H9 (cell line): ENCODE measurements around the gene GPATCH1. TPM values are rescaled to one million over a fixed set of nuclear protein-coding genes. Genes with fewer than 3 reads are reported as not detected.

Source experiments
- DNase-seq: peaks from one replicate; pipeline ENCODE4 v3.0.0-alpha.2; 2017
- H2AFZ ChIP-seq: one replicate; pipeline ENCODE4 v1.6.1; 2013; ENCODE audit warnings: mild to moderate bottlenecking, low read length, control low read depth, moderate library complexity
- H2AK5ac ChIP-seq: 2 replicates; pipeline ENCODE4 v1.6.1; 2013; ENCODE audit warnings: low read length, control low read depth, mixed read lengths; ENCODE audit not compliant: insufficient read length
- H2BK120ac ChIP-seq: one replicate; pipeline ENCODE4 v1.6.1; 2013; ENCODE audit warnings: low read depth, mild to moderate bottlenecking, low read length, control low read depth, inconsistent platforms; ENCODE audit not compliant: poor library complexity, severe bottlenecking
- H2BK12ac ChIP-seq: 2 replicates; pipeline ENCODE4 v1.6.1; 2013; ENCODE audit warnings: low read length, control low read depth, mixed read lengths, low read depth; ENCODE audit not compliant: insufficient read length
- H2BK15ac ChIP-seq: 2 replicates; pipeline ENCODE4 v1.6.1; 2013; ENCODE audit warnings: low read depth, low read length, control low read depth
- H2BK20ac ChIP-seq: one replicate; pipeline ENCODE4 v1.6.1; 2013; ENCODE audit warnings: low read depth, mild to moderate bottlenecking, low read length, control low read depth, inconsistent platforms; ENCODE audit not compliant: poor library complexity, severe bottlenecking
- H2BK5ac ChIP-seq: 2 replicates; pipeline ENCODE4 v1.6.1; 2013; ENCODE audit warnings: low read length, control low read depth, mixed read lengths; ENCODE audit not compliant: insufficient read length
- H3K14ac ChIP-seq: 2 replicates; pipeline ENCODE4 v1.6.1; 2013; ENCODE audit warnings: low read length, control low read depth; ENCODE audit not compliant: insufficient read depth
- H3K18ac ChIP-seq: 2 replicates; pipeline ENCODE4 v1.6.1; 2013; ENCODE audit warnings: low read depth, mild to moderate bottlenecking, mixed read lengths, low read length, control low read depth; ENCODE audit not compliant: insufficient read length
- H3K23ac ChIP-seq: 2 replicates; pipeline ENCODE4 v1.6.1; 2013; ENCODE audit warnings: low read length, control low read depth, mixed read lengths, low read depth; ENCODE audit not compliant: insufficient read length
- H3K23me2 ChIP-seq: 2 replicates; pipeline ENCODE4 v1.6.1; 2013; ENCODE audit warnings: low read depth, mild to moderate bottlenecking, mixed read lengths, low read length, control low read depth; ENCODE audit not compliant: insufficient read length, poor library complexity, severe bottlenecking
- H3K27ac ChIP-seq: 2 replicates; pipeline ENCODE4 v1.5.1; 2013; ENCODE audit warnings: low read length, control low read depth, mixed read lengths, low read depth; ENCODE audit not compliant: insufficient read length
- H3K27me3 ChIP-seq: 2 replicates; pipeline ENCODE4 v1.6.1; 2013; ENCODE audit warnings: low read length, control low read depth, inconsistent platforms; ENCODE audit not compliant: insufficient read depth
- H3K4ac ChIP-seq: 2 replicates; pipeline ENCODE4 v1.6.1; 2013; ENCODE audit warnings: low read depth, mild to moderate bottlenecking, control low read depth, inconsistent platforms, low read length, moderate library complexity
- H3K4me1 ChIP-seq: 2 replicates; pipeline ENCODE4 v1.6.1; 2013; ENCODE audit warnings: low read length, control low read depth, inconsistent platforms; ENCODE audit not compliant: insufficient read depth
- H3K4me2 ChIP-seq: 2 replicates; pipeline ENCODE4 v1.6.1; 2013; ENCODE audit warnings: low read length, control low read depth, mixed read lengths; ENCODE audit not compliant: insufficient read length, insufficient read depth
- H3K56ac ChIP-seq: 2 replicates; pipeline ENCODE4 v1.6.1; 2013; ENCODE audit warnings: low read depth, mild to moderate bottlenecking, mixed read lengths, low read length, control low read depth; ENCODE audit not compliant: insufficient read length
- H3K79me1 ChIP-seq: 2 replicates; pipeline ENCODE4 v1.6.1; 2013; ENCODE audit warnings: low read depth, mild to moderate bottlenecking, moderate library complexity, low read length, control low read depth, inconsistent platforms; ENCODE audit not compliant: insufficient read depth, poor library complexity, severe bottlenecking
- H3K79me2 ChIP-seq: 2 replicates; pipeline ENCODE4 v1.6.1; 2013; ENCODE audit warnings: low read length, control low read depth, inconsistent platforms; ENCODE audit not compliant: insufficient read depth
- H3K9ac ChIP-seq: 2 replicates; pipeline ENCODE4 v1.6.1; 2013; ENCODE audit warnings: low read length, control low read depth, mixed read lengths; ENCODE audit not compliant: insufficient read length; ENCODE audit errors: extremely low read depth
- H3K9me3 ChIP-seq: one replicate; pipeline ENCODE4 v1.6.1; 2013; ENCODE audit warnings: low read depth, low read length, inconsistent platforms; ENCODE audit not compliant: control insufficient read depth
- H3T11ph ChIP-seq: one replicate; pipeline ENCODE4 v1.6.1; 2013; ENCODE audit warnings: mild to moderate bottlenecking, low read length, control low read depth, inconsistent platforms
- H4K20me1 ChIP-seq: one replicate; pipeline ENCODE4 v1.6.1; 2013; ENCODE audit not compliant: control insufficient read depth, insufficient read length, insufficient read depth
- H4K5ac ChIP-seq: 2 replicates; pipeline ENCODE4 v1.6.1; 2013; ENCODE audit warnings: low read depth, mild to moderate bottlenecking, mixed read lengths, low read length, control low read depth; ENCODE audit not compliant: insufficient read length
- H4K8ac ChIP-seq: replicated peaks from 2 replicates; pipeline ENCODE4 v1.6.1; 2013; ENCODE audit warnings: low read length, control low read depth, mixed read lengths, low read depth; ENCODE audit not compliant: insufficient read length
- H4K91ac ChIP-seq: 2 replicates; pipeline ENCODE4 v1.6.1; 2013; ENCODE audit warnings: low read depth, mild to moderate bottlenecking, moderate library complexity, mixed read lengths, low read length, control low read depth; ENCODE audit not compliant: insufficient read length
- H3K27ac Mint-ChIP-seq, 3 experiments: 2 replicates in 2 of 3; 3 replicates in 1 of 3; pipeline ENCODE4 v1.8.0; 2020 to 2021; ENCODE audit warnings: mixed read lengths in 3 of 3, mild to moderate bottlenecking in 1 of 3, moderate library complexity in 1 of 3
- H3K27me3 Mint-ChIP-seq: 2 replicates; pipeline ENCODE4 v1.8.0; 2021; ENCODE audit warnings: low read depth, mild to moderate bottlenecking, moderate library complexity, mixed read lengths
- H3K36me3 Mint-ChIP-seq, 3 experiments: 2 replicates in 2 of 3; 3 replicates in 1 of 3; pipeline ENCODE4 v1.8.0; 2020 to 2021; ENCODE audit warnings: low read depth in 3 of 3, mixed read lengths in 3 of 3; ENCODE audit not compliant: insufficient read depth in 1 of 3
- H3K4me1 Mint-ChIP-seq, 2 experiments: 2 replicates each; pipeline ENCODE4 v1.8.0; 2020; ENCODE audit warnings: mixed read lengths in 2 of 2
- H3K4me3 Mint-ChIP-seq, 2 experiments: 2 replicates in 1 of 2; 3 replicates in 1 of 2; pipeline ENCODE4 v1.8.0; 2020 to 2021; ENCODE audit warnings: mild to moderate bottlenecking in 2 of 2, mixed read lengths in 2 of 2, moderate library complexity in 1 of 2
- H3K9me3 Mint-ChIP-seq, 2 experiments: 2 replicates in 1 of 2; 3 replicates in 1 of 2; pipeline ENCODE4 v1.8.0; 2020; ENCODE audit warnings: mild to moderate bottlenecking in 2 of 2, mixed read lengths in 2 of 2, moderate library complexity in 1 of 2
- WGBS: extraction: QIAGEN DNeasy Blood & Tissue Kit; methylation state at CpG from one replicate; pipeline ENCODE4 v1.1.7; 2013; ENCODE audit warnings: missing lambda C conversion rate, low lambda C conversion rate, mixed read lengths; ENCODE audit not compliant: insufficient read length; ENCODE audit errors: extremely low coverage; 5-methylcytosine and 5-hydroxymethylcytosine counted together
- total RNA-seq: library from RNA; stranded (reverse); gene quantifications from 2 replicates; pipeline ENCODE4 v1.2.1, GENCODE V29; 2021
- TF ChIP-seq, protein P1 (sequence below): fragments of 200-600 bp; sonication (generic); conservative IDR thresholded peaks from 3 replicates; pipeline ENCODE4 v1.8.0; 2021; ENCODE audit warnings: antibody characterized with exemption, mild to moderate bottlenecking

The GPATCH1 gene
- total RNA-seq, 1 experiment from 2014 or later, result 11.7 TPM

DNA sequence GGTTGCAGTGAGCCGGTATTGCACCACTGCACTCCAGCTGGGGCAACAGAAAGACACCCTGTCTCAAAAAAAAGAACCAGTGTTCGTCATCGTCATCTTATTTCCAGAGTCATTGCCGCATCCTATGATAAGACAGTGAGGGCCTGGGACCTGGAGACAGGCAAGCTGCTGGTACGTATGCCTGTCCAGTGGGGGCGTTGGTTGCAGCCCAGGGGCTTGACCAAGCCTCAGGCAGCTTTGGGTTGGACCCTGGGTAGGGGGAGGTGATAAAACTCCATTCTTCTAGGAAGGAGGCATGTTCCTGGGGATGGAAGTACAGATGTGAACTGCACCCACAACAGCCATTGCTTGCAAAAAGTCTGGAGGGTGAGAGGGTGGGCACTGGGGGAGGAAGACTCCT, 66.6 kb downstream of the GPATCH1 start:
- no peaks in the 10 kb centered on the region for H3K79me1 ChIP-seq
- H4K5ac ChIP-seq, result no peak overlapping the region
- WGBS, result no CpG with 5 or more reads among the region's 6 CpGs
- no peaks in the 10 kb centered on the region for H3K23me2 ChIP-seq
- H3K27me3 ChIP-seq, result no peaks in the 10 kb centered on the region
- H2BK5ac ChIP-seq, result no peak overlapping the region
- H3K4ac ChIP-seq, result no peak overlapping the region
- TF ChIP-seq, protein P1, sequence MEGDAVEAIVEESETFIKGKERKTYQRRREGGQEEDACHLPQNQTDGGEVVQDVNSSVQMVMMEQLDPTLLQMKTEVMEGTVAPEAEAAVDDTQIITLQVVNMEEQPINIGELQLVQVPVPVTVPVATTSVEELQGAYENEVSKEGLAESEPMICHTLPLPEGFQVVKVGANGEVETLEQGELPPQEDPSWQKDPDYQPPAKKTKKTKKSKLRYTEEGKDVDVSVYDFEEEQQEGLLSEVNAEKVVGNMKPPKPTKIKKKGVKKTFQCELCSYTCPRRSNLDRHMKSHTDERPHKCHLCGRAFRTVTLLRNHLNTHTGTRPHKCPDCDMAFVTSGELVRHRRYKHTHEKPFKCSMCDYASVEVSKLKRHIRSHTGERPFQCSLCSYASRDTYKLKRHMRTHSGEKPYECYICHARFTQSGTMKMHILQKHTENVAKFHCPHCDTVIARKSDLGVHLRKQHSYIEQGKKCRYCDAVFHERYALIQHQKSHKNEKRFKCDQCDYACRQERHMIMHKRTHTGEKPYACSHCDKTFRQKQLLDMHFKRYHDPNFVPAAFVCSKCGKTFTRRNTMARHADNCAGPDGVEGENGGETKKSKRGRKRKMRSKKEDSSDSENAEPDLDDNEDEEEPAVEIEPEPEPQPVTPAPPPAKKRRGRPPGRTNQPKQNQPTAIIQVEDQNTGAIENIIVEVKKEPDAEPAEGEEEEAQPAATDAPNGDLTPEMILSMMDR, result no peak
- Mint-ChIP-seq H3K4me1 (peaks cover 0 to 7% of the 10 kb centered on the region in 2 experiments; a peak in 2 of 4 replicates), H3K36me3 (no peaks in the 10 kb centered on the region), H3K27me3 (peaks cover 2% of the 10 kb centered on the region; the same call in 1 of the 2 replicates), H3K4me3 (no peak overlapping the region), H3K9me3 (no peaks in the 10 kb centered on the region), H3K27ac (no peak overlapping the region)
- no peak overlapping the region for H3K18ac ChIP-seq
- no peak overlapping the region for H3K27ac ChIP-seq
- no peak overlapping the region for H2AFZ ChIP-seq
- no peak for DNase-seq
- no peak overlapping the region for H3T11ph ChIP-seq
- H2BK120ac ChIP-seq, result no peak overlapping the region
- no peak overlapping the region for H2BK20ac ChIP-seq
- no peak overlapping the region for H3K14ac ChIP-seq
- H3K4me2 ChIP-seq, result no peak overlapping the region
- H2BK12ac ChIP-seq, result no peak overlapping the region
- H3K4me1 ChIP-seq, result no peaks in the 10 kb centered on the region
- no peak overlapping the region for H3K23ac ChIP-seq
- no peak overlapping the region for H2AK5ac ChIP-seq
- no peak overlapping the region for H4K8ac ChIP-seq
- H2BK15ac ChIP-seq, result no peak overlapping the region
- no peak overlapping the region for H4K91ac ChIP-seq
- no peaks in the 10 kb centered on the region for H3K79me2 ChIP-seq
- H3K9me3 ChIP-seq, result no peaks in the 10 kb centered on the region
- no peak overlapping the region for H3K9ac ChIP-seq
- H3K56ac ChIP-seq, result no peak overlapping the region
- no peaks in the 10 kb centered on the region for H4K20me1 ChIP-seq
